ENCODE measurements around the gene RPS5.

Gene RPS5

DNA sequence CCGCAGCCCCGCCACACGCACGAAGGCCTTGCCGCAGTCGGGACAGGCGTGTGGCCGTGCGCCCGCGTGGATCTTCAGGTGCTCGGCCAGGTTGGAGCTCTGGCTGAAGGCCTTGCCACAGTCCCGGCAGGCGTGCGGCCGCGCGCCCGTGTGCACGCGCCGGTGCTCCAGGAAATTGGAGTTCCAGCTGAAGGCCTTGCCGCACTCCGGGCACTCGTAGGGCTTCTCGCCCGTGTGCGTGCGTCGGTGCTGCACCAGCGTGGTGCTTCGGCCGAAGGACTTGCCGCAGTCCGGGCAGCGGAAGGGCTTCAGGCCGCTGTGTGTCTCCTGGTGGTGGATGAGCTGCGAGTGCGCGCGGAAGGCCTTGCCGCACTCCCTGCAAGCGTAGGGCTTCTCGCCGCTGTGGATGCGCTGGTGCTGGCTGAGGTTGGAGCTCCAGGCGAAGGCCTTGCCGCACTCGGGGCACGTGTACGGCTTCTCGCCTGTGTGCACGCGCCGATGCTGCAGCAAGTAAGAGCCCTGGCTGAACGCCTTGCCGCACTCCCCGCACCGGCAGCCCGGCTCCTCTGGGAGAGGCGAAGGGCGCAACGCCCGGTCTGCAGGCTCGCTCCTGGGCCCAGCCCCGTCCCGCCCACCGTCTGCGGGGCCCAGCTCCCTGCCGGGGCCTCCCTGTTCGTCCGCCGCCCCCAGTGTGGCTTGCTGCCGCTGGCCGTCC, 30.1 kb upstream of the RPS5 start:
- in situ Hi-C loops (cut with HindIII; ENCODE audit: low pct_ligation_motif_present, low sequenced_read_pairs), result no loop called here
- TF ChIP-seq, protein P1, sequence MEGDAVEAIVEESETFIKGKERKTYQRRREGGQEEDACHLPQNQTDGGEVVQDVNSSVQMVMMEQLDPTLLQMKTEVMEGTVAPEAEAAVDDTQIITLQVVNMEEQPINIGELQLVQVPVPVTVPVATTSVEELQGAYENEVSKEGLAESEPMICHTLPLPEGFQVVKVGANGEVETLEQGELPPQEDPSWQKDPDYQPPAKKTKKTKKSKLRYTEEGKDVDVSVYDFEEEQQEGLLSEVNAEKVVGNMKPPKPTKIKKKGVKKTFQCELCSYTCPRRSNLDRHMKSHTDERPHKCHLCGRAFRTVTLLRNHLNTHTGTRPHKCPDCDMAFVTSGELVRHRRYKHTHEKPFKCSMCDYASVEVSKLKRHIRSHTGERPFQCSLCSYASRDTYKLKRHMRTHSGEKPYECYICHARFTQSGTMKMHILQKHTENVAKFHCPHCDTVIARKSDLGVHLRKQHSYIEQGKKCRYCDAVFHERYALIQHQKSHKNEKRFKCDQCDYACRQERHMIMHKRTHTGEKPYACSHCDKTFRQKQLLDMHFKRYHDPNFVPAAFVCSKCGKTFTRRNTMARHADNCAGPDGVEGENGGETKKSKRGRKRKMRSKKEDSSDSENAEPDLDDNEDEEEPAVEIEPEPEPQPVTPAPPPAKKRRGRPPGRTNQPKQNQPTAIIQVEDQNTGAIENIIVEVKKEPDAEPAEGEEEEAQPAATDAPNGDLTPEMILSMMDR (IDR thresholded peaks at IDR 0.05; ENCODE audit: low read depth, low read length, missing control alignments), result no peak
- H3K27me3 ChIP-seq (replicated peaks), result no peaks in the 10 kb centered on the region
- peak; percentile 11 for DNase-seq
- H3K4me3 ChIP-seq (ENCODE audit: low read depth, low read length), result peak overlapping the region; percentile 29
- no peak overlapping the region for H3K27ac ChIP-seq
- H3K36me3 ChIP-seq (replicated peaks), result no peaks in the 10 kb centered on the region

GRCh38 chr19:58357481-58358145, 29.5 kb upstream of the RPS5 start:
- Histone ChIP-seq H3K36me3 (replicated peaks) (no peaks in the 10 kb centered on the region), H3K27me3 (replicated peaks) (no peaks in the 10 kb centered on the region), H3K4me3 (ENCODE audit: low read depth, low read length) (no peak overlapping the region), H3K27ac (no peak overlapping the region)
- TF ChIP-seq, protein P1 (IDR thresholded peaks at IDR 0.05; ENCODE audit: low read depth, low read length, missing control alignments), result no peak
- in situ Hi-C loops (cut with HindIII; ENCODE audit: low pct_ligation_motif_present, low sequenced_read_pairs), result no loop called here
- no peak for DNase-seq

DNA sequence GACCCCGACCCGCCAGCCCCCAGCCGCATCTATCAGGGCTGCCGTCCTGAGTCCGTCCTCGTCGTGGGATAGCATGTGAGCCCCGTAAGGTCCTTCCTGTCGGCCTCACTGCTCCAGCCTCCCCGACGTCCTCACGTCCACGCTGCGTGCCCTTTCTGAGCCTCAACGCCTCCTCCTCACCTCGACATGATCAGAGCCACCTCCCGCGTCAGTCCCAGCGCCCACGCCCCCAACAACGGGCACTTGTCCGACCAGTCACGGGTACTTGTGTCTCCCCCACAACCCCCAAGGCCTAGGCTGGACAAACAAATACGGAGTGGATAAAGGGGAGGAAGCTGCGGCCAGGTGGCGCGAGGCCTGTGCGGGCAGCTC, 25.2 kb upstream of the RPS5 start:
- Histone ChIP-seq H3K4me3 (ENCODE audit: low read depth, low read length) (peak overlapping the region; percentile 72), H3K27ac (peak overlapping the region; percentile 77), H3K27me3 (replicated peaks) (no peaks in the 10 kb centered on the region), H3K36me3 (replicated peaks) (no peaks in the 10 kb centered on the region)
- TF ChIP-seq, protein P1 (IDR thresholded peaks at IDR 0.05; ENCODE audit: low read depth, low read length, missing control alignments), result no peak
- DNase-seq, result no peak
- in situ Hi-C loops (cut with HindIII; ENCODE audit: low pct_ligation_motif_present, low sequenced_read_pairs), result no loop called here

GRCh38 chr19:58362272-58362994, 24.6 kb upstream of the RPS5 start, which contains the start of gene ZNF497:
Gene ZNF497, minus strand, starts transcription at chr19:58362751. Its CDS starts 5,116 bp downstream, at chr19:58357635.
- TF ChIP-seq, protein P1 (IDR thresholded peaks at IDR 0.05; ENCODE audit: low read depth, low read length, missing control alignments), result no peak
- no peaks in the 10 kb centered on the region for H3K36me3 ChIP-seq (replicated peaks)
- no peaks in the 10 kb centered on the region for H3K27me3 ChIP-seq (replicated peaks)
- in situ Hi-C loops (cut with HindIII; ENCODE audit: low pct_ligation_motif_present, low sequenced_read_pairs), result no loop called here
- peak; percentile 93 for DNase-seq
- peak within 1 kb of the TSS; percentile 72 for H3K4me3 ChIP-seq (ENCODE audit: low read depth, low read length)
- peak within 1 kb of the TSS; percentile 77 for H3K27ac ChIP-seq

DNA sequence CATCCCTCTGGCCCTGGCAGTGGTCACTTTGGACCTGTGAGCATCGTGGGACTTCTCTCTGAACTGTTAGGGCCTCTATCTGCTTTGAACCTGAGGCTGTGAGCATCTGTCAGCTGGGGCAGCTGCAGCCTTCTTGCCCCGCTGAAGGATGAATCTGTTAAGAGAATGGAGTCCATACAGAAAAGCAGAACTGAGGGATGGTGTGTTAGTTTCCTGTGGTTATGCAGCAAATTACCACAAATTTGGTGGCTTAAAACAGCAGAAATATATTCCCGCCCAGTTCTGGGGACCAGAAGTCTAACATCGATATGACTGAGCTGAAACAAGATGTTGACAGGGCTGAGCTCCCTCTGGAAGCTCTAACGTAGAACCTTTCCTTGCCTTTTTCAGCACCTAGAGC, 22.9 kb upstream of the RPS5 start:
- no peak overlapping the region for H3K27ac ChIP-seq
- no peaks in the 10 kb centered on the region for H3K27me3 ChIP-seq (replicated peaks)
- no peak overlapping the region for H3K4me3 ChIP-seq (ENCODE audit: low read depth, low read length)
- in situ Hi-C loops (cut with HindIII; ENCODE audit: low pct_ligation_motif_present, low sequenced_read_pairs), result no loop called here
- TF ChIP-seq, protein P1 (IDR thresholded peaks at IDR 0.05; ENCODE audit: low read depth, low read length, missing control alignments), result no peak
- DNase-seq, result no peak
- no peaks in the 10 kb centered on the region for H3K36me3 ChIP-seq (replicated peaks)

All from brain microvascular endothelial cell (primary cell).